Measurements from ENCODE around the gene ZC3H8.

ZC3H8 gene

DNA sequence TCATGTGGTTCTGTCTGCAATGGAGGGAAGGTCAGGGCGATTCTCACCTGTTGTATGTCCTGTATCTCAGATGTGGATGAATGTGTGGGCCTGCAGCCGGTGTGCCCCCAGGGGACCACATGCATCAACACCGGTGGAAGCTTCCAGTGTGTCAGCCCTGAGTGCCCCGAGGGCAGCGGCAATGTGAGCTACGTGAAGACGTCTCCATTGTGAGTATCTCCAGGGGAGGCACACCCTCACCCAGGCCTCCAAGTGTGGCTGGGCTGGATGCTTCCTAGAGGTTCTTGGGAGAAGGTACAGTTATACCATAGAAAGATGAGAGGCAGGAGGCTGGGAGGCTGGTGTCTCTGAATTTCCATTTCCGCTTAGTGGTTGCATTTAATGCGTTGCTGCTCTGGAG, 69.7 kb downstream of the ZC3H8 start:
- TF ChIP-seq, protein P1, sequence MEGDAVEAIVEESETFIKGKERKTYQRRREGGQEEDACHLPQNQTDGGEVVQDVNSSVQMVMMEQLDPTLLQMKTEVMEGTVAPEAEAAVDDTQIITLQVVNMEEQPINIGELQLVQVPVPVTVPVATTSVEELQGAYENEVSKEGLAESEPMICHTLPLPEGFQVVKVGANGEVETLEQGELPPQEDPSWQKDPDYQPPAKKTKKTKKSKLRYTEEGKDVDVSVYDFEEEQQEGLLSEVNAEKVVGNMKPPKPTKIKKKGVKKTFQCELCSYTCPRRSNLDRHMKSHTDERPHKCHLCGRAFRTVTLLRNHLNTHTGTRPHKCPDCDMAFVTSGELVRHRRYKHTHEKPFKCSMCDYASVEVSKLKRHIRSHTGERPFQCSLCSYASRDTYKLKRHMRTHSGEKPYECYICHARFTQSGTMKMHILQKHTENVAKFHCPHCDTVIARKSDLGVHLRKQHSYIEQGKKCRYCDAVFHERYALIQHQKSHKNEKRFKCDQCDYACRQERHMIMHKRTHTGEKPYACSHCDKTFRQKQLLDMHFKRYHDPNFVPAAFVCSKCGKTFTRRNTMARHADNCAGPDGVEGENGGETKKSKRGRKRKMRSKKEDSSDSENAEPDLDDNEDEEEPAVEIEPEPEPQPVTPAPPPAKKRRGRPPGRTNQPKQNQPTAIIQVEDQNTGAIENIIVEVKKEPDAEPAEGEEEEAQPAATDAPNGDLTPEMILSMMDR (IDR thresholded peaks at IDR 0.05; ENCODE audit: low read depth, low read length, missing control alignments), result no peak
- in situ Hi-C loops (cut with HindIII; ENCODE audit: low sequenced_read_pairs), result no loop called here
- no peak overlapping the region for H3K4me3 ChIP-seq (ENCODE audit: low read depth, low read length)
- no peak for DNase-seq (ENCODE audit: low read depth)

DNA sequence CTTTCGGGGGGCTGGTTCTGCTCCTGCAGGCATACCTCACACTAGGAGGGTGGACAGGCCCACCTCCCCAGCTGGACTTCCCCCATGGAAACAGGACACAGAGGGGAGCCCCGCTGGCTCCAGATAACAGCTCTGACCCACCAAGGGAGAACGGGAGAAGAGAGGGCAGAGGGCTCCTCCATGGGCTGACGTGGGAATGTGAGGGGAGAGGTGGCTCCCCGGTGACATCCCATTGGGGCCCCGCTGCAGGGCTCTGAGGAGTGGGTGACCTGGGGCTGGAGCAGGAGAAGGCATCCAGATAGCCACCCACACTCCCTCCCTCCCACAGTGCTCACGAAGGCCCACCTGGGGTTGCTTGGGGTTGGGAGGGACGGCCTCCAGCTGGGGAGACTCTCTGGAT, 70.7 kb downstream of the ZC3H8 start:
- TF ChIP-seq, protein P1 (IDR thresholded peaks at IDR 0.05; ENCODE audit: low read depth, low read length, missing control alignments), result no peak
- in situ Hi-C loops (cut with HindIII; ENCODE audit: low sequenced_read_pairs), result no loop called here
- H3K4me3 ChIP-seq (ENCODE audit: low read depth, low read length), result no peak overlapping the region

DNA sequence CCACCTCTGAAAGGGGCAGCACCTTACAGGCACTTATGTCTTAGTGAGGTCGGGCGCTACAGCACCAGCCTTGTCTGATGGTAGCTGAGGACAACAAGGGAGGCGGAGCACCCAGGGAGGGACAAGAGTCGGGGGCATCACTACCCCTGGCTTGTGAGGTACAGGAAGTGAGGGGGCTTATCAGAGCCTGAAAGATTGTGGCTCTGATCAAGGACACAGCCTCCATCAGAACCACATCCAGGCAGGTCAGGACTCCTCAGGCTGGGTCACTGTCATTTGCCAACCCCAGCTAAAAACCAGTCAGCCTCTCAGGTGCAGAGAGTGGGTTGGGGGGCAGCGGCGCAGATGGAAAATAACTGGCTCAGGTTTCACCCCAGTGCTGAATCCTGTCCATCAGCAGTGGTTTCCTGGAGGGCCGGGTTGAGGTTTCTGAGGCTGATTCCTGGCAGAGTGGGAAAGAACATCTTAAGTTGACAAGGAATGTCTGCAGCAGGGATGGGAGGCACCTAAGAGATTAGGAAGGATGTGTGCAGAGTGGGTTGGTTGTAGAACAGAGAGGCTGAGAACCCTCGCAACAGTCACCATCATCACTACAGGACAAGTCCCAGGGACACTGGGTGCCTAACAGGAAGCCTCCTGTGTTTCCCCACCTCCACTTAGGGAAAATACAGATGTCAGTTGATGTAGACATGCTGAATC, 71.4 kb downstream of the ZC3H8 start:
- TF ChIP-seq, protein P1 (IDR thresholded peaks at IDR 0.05; ENCODE audit: low read depth, low read length, missing control alignments), result no peak
- no peak for DNase-seq (ENCODE audit: low read depth)
- H3K4me3 ChIP-seq (ENCODE audit: low read depth, low read length), result no peak overlapping the region
- in situ Hi-C loops (cut with HindIII; ENCODE audit: low sequenced_read_pairs), result no loop called here

More for the DNA sequence above, 70.7 kb downstream of the ZC3H8 start:
- DNase-seq (ENCODE audit: low read depth), result no peak

DNA sequence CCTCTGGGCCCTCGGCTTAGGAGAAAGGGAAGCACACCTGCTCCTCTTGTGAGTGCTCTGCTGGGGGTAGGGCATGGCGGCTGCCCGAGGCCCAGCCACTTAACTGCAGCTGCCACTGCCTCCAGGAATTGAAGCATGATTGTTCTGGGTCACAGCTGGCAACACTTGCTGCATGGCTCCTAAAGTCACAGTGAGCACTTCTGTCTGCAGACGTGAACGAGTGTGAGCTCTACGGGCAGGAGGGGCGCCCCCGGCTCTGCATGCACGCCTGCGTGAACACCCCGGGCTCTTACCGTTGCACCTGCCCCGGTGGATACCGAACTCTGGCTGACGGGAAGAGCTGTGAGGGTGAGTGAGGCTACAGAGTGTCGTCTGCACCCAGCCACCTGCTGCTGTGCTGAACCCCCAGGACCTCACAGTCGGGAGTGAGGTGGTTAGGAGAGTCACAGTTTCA, 72.2 kb downstream of the ZC3H8 start:
- no peak for DNase-seq (ENCODE audit: low read depth)
- in situ Hi-C loops (cut with HindIII; ENCODE audit: low sequenced_read_pairs), result no loop called here
- no peak overlapping the region for H3K4me3 ChIP-seq (ENCODE audit: low read depth, low read length)
- TF ChIP-seq, protein P1 (IDR thresholded peaks at IDR 0.05; ENCODE audit: low read depth, low read length, missing control alignments), result no peak

DNA sequence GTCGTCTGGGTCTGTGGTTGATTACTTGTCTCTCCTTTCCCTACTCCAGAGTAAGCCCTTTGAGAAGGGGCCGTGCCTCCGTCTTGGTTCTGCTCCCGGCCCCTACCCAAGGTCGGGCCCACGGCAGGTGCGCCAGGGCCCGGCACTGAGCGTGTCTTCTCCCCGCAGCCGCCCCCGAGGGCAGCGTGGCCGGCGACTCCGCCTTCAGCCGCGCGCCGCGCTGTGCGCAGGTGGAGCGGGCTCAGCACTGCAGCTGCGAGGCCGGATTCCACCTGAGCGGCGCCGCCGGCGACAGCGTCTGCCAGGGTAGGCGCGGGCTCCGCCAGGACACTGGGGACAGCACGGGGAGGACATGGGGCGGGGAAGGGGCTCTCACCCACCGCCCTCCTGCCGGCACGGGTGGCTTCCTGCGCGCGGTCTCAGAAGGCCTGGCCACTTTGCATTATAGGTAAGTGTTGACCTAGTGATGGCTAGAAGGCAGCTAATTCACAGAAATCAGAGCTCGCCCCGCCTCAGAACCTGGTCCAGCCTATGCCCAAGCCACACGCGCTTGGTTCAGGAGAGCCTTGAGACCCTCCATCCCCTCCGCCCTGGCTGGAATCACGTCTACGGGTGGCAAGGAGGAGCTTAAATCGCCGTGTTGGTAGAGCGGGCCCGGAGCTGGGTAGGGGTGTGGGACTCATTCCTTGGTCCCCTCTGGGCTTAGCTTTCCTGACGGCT, 73.1 kb downstream of the ZC3H8 start:
- H3K4me3 ChIP-seq (ENCODE audit: low read depth, low read length), result no peak overlapping the region
- TF ChIP-seq, protein P1 (IDR thresholded peaks at IDR 0.05; ENCODE audit: low read depth, low read length, missing control alignments), result no peak
- in situ Hi-C loops (cut with HindIII; ENCODE audit: low sequenced_read_pairs), result no loop called here
- DNase-seq (ENCODE audit: low read depth), result no peak

DNA sequence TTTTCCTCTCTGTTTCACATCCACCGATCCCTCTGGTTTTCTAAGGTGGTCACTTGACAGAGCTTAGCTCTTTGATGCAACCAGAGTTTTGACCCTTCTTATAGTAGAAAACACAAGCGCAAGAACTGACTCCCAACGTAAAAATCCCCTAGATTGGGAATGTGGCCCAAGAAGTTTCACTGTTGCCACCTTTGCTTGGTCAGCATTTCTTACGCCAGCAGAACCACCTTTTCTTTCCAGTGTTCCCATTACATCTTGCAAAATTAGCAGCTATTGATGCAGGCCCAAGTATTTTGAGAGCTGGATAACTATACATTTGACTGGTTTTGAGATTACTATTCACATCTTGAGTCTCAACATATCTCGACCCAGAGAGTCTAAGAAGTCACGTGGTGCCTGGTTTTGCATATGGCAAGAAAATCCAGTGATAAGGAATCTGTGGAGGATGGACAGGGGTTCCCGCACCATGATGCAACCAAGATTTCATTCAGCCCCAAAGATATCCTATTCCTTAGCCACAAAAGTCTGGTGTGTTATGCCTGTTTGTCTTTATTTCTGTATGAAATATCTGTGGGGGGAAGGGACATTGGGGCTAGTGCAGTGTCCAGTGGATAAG, 78.8 kb downstream of the ZC3H8 start:
- no peak for DNase-seq (ENCODE audit: low read depth)
- H3K4me3 ChIP-seq (ENCODE audit: low read depth, low read length), result no peak overlapping the region
- in situ Hi-C loops (cut with HindIII; ENCODE audit: low sequenced_read_pairs), result no loop called here
- TF ChIP-seq, protein P1 (IDR thresholded peaks at IDR 0.05; ENCODE audit: low read depth, low read length, missing control alignments), result no peak
